C4-2B (cell line): ENCODE measurements around the gene NPIPB4.
"Not testable (repeated sequence)": the region's sequence is repeated elsewhere in the genome, so short reads cannot be mapped to it uniquely, and the experiment has no call there.

Experiments used
- CTCF ChIP-seq: fragments of 450-650 bp; conservative IDR thresholded peaks from 2 replicates; pipeline ENCODE4 v1.5.1; 2017; ENCODE audit warnings: mild to moderate bottlenecking
- ZFX ChIP-seq: fragments of 450-650 bp; IDR thresholded peaks from 2 replicates; pipeline ENCODE4 v1.6.1; 2017

- TF ChIP-seq CTCF, ZFX: not testable (repeated sequence)
These were observed 55.2 kb downstream of the NPIPB4 start for GRCh38 chr16:21802375-21802663.
